ENCODE data around the gene OR2F2.

The OR2F2 gene

DNA sequence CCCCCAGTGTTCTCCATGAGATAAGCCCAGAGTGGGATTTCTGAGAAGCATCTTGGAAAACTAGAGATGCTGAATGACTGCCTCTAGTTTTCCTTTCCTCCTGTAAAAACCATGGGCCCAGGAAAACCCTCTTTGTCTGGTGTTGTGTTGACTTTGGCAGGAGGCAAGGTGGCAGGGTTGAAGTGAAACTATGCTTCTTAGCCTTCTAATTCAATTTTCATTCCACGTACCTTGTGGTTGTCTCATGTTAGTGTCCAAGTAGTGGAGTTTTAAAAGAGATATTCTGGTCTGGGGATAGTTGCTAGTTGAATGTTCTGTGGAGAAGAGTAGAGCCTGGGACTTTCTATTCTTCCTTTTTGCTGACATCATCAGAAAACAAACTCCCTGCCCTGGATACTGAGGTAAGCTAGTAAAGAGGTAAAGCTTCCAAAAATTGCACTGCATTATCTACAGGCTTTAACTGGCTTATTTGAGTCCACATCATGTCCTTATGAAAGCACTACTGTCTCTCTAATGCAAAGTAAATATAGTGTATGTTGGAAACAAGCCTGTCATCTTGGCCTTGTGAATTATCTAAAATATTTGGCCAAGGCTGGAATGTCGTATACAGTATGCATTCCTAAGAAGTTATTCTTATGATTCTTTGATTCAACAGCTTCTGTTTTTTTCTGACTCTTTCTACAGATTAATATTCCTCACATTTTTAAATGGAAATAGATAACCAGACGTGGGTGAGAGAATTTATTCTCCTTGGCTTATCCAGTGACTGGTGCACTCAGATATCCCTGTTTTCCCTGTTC lies at the start of gene OR2F2:
Gene OR2F2, plus strand, starts transcription at position 708 of the 800 bp plus-strand sequence. Its CDS starts 0 bp downstream, at position 708.
- no peak for DNase-seq (ENCODE audit: low read depth)

- no peak for DNase-seq (ENCODE audit: low read depth)
These were observed 49.1 kb upstream of the OR2F2 start for GRCh38 chr7:143885951-143886350.

- no peak for DNase-seq (ENCODE audit: low read depth)
These were observed 48.1 kb upstream of the OR2F2 start for GRCh38 chr7:143886826-143887477.

- no peak for DNase-seq (ENCODE audit: low read depth)
These were observed 46.0 kb upstream of the OR2F2 start for GRCh38 chr7:143889068-143889467.

- no peak for DNase-seq (ENCODE audit: low read depth)
These were observed 44.5 kb upstream of the OR2F2 start for GRCh38 chr7:143890558-143890957.

DNA sequence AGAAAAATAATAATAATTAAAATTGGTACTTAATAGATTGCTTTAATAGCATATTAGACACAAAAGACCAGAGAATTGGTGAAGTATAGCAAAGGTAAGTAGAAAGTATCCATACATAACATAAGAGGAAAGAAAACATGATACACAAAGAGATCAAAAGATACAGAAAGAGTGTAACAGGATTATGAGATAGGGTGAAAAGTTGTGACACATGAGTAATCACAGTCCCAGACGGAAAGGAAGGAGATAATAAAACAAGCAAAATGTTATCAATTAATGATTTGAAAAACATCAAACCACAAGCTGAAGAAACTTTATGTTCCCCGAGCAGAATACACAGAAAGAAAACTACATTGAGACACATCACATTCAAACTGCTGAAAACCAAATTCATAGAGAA lies 43.6 kb upstream of the OR2F2 start:
- DNase-seq (ENCODE audit: low read depth) = no peak

- no peak for DNase-seq (ENCODE audit: low read depth)
These were observed 42.3 kb upstream of the OR2F2 start for GRCh38 chr7:143892527-143893300.

DNA sequence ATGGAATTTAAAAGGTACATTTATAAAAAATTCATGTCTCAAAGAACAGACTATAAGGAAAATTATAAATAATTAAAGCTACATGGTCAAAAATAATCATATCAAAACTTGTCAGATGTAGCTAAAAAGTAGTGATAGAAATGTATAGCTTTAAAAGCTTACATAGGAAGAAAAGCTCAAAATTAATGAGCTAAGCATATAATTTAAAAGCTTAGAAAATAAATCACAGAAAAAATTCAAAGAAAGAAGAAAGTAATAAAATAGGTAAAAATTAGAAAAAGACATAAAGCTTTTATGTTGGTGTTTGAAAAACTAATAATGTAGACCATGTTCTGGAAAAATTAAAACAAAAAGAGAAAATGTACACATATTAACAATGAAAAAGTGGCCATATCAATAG lies 38.4 kb upstream of the OR2F2 start:
- no peak for DNase-seq (ENCODE audit: low read depth)

DNA sequence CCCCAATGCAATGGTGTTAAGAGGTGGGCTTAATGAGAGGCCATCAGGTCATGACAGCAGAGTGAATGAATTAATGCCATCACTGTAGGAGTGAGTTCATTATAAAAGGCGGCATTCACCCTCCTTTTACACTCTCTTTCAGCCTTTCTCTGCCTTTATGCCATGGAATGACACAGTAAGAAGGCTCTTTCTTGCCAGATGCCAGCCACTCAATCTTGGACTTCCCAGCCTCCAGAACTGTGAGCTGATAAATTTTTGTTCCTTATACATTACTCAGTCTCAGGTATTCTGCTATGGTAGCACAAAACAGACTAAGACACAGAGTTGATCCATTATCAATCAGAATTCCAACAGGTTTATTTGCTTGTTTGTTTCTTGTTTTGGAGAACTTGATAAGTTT lies 36.2 kb upstream of the OR2F2 start:
- no peak for DNase-seq (ENCODE audit: low read depth)

DNA sequence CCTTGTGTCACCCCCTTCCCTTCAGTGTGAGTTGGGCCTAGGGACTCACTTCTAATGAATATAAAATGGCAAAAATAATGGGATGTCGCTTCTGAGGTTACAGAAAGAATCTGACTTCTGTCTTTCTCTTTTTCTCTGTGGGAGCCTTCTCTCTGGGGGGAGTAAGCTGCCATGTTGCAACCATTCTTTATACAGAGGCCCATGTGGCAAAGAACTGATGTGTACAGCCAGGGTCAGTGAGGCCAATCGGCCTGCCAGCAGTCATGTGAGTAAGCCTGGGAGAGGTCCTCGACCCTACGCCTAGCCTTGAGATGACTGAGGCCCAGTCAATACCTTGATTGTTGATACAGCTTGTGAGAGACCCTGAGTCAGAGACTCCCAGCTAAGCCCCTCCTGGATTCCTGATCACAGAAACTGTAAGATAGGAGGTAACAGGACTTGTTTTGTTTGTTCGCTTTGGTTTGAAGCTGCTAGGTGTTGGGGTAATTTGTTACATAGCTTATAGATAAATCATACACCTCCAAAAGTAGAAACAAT lies 34.7 kb upstream of the OR2F2 start:
- DNase-seq (ENCODE audit: low read depth) = no peak

GRCh38 chr7:143901332-143901667 lies 33.7 kb upstream of the OR2F2 start:
- DNase-seq (ENCODE audit: low read depth) = no peak

DNA sequence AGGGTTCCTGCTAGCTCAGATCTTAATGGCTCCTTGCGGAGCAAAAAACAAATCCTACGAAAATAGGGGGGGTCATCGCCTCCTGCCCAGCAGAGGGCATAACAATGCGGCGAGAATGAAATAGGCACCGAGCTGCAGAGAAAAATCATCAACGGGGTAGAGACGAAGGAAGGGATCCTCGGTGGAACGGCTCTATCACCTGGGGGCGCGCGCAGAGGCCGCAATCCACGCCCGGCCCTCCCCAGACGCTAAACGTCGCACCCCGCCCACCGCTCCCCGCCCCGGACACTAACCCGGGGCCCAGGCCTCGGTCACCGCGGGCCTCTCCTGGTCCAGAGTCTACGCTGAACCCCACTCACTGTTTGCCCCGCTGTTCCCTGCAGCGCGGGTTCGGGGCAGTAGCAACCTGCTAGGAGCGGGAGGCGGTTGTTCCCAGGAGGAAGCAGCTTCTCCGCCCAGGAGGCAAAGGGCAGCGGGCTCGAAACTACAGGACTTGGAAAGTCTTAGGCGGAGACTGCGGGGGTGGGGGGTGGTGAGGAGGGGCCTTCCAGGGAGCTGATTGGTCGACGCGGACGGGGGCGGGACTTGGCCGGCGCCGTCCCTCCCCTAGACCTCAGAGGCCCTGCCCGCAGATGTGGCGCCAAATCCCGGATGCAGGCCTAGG lies 33.2 kb upstream of the OR2F2 start, which contains the start of gene TCAF1:
Gene TCAF1, minus strand, starts transcription at position 509 of the 664 bp plus-strand sequence. CDS start 25,568 bp downstream, outside the sequence.
- peak; percentile 82 for DNase-seq (ENCODE audit: low read depth)

- DNase-seq (ENCODE audit: low read depth) = no peak
These were observed 32.6 kb upstream of the OR2F2 start for GRCh38 chr7:143902332-143902899.

DNA sequence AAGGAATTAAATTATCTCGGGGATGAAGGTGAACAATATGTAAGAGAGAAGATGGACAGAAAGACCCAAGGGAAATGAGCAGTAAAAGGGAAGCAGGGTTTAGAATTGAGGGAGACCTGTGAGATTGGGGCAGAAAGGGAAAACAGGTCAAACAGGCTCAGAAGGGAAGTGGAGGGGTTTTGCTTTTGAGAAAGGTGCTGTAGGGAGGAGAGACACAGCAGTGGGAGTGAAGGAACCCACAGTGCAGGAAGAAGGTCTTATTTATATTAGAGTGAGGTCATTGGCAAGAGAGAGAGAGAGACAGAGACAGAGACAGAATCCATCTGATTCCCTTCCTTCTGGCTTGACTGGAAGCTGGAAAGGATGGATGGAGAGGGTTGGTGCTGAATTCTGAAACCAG lies 29.5 kb upstream of the OR2F2 start:
- no peak for DNase-seq (ENCODE audit: low read depth)

- no peak for DNase-seq (ENCODE audit: low read depth)
These were observed 28.9 kb upstream of the OR2F2 start for GRCh38 chr7:143906151-143906550.

GRCh38 chr7:143906895-143907294 lies 28.1 kb upstream of the OR2F2 start:
- no peak for DNase-seq (ENCODE audit: low read depth)

DNA sequence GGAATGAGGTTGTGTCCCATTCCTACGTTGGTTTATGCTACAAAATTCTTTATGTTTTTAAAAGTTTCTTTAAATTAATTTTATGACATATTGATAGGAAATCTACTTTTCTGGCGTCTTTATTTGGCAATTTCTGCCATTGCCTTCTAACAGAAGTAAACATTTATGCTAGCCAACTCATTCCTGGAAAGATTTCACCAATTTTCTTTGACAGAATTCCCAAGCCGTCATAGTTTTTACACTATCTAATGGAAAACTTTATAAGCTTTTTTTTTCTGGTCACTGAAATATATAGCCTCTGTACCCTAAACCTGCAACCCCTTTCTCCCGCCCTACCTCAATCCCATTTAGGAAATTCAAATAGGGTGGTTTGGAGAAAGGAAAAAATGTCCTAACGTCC lies 26.9 kb upstream of the OR2F2 start:
- no peak for DNase-seq (ENCODE audit: low read depth)

- DNase-seq (ENCODE audit: low read depth) = no peak
These were observed 25.2 kb upstream of the OR2F2 start for GRCh38 chr7:143909863-143910262.

GRCh38 chr7:143910473-143911248 lies 24.4 kb upstream of the OR2F2 start:
- no peak for DNase-seq (ENCODE audit: low read depth)

GRCh38 chr7:143913945-143914615 lies 21.0 kb upstream of the OR2F2 start:
- no peak for DNase-seq (ENCODE audit: low read depth)
